ENCODE data around the gene SLC35B1.
"Not testable (repeated sequence)": the region's sequence is repeated elsewhere in the genome, so short reads cannot be mapped to it uniquely, and the experiment has no call there.

Gene SLC35B1

GRCh38 chr17:49699966-49700575 is 7.7 kb downstream of the SLC35B1 start:
- DNase-seq = no peak

- no peak for DNase-seq
These were observed 9.8 kb downstream of the SLC35B1 start for GRCh38 chr17:49698005-49698404.

- peak; percentile 24 for DNase-seq
These were observed 11.5 kb downstream of the SLC35B1 start for GRCh38 chr17:49696233-49696761.

- no peak for DNase-seq
These were observed 12.0 kb downstream of the SLC35B1 start for GRCh38 chr17:49695698-49696232.

- DNase-seq = peak; percentile 73
These were observed 12.7 kb downstream of the SLC35B1 start for GRCh38 chr17:49694847-49695697.

- no peak for DNase-seq
These were observed 15.0 kb downstream of the SLC35B1 start for GRCh38 chr17:49692751-49693150.

- no peak for DNase-seq
These were observed 16.0 kb downstream of the SLC35B1 start for GRCh38 chr17:49691677-49692191.

GRCh38 chr17:49691086-49691676 is 16.6 kb downstream of the SLC35B1 start:
- DNase-seq = no peak

GRCh38 chr17:49690256-49690655 is 17.5 kb downstream of the SLC35B1 start:
- DNase-seq = no peak

GRCh38 chr17:49688848-49689247 is 18.9 kb downstream of the SLC35B1 start:
- DNase-seq = no peak

GRCh38 chr17:49687878-49688491 is 19.8 kb downstream of the SLC35B1 start:
- DNase-seq = no peak

- no peak for DNase-seq
These were observed 26.4 kb downstream of the SLC35B1 start for GRCh38 chr17:49681106-49681979.

GRCh38 chr17:49680314-49680713 is 27.4 kb downstream of the SLC35B1 start:
- DNase-seq = no peak

- peak; percentile 98 for DNase-seq
These were observed 29.6 kb downstream of the SLC35B1 start, which contains the start of gene SPOP for GRCh38 chr17:49677933-49678847. TSS of gene SPOP (minus strand) at chr17:49678097. CDS start at chr17:49622810, 55,287 bp downstream.

- DNase-seq = peak; percentile 97
These were observed 30.4 kb downstream of the SLC35B1 start for GRCh38 chr17:49677134-49677932.

- DNase-seq = no peak
These were observed 31.4 kb downstream of the SLC35B1 start for GRCh38 chr17:49676276-49676868.

GRCh38 chr17:49674507-49674906 is 33.3 kb downstream of the SLC35B1 start:
- no peak for DNase-seq

- DNase-seq = not testable (repeated sequence)
These were observed 34.1 kb downstream of the SLC35B1 start for GRCh38 chr17:49673679-49674078.

GRCh38 chr17:49670641-49671040 is 37.1 kb downstream of the SLC35B1 start:
- DNase-seq = no peak
